HUES64 (cell line): ENCODE results near the gene MINDY4.

Source experiments
- H3K27ac ChIP-seq: 2 replicates; pipeline ENCODE4 v1.7.0; 2013; ENCODE audit warnings: low read depth, low read length, inconsistent platforms
- H3K27me3 ChIP-seq: 2 replicates; pipeline ENCODE4 v1.6.1; 2013; ENCODE audit warnings: mild to moderate bottlenecking, low read length; ENCODE audit not compliant: insufficient read depth
- H3K36me3 ChIP-seq: 2 replicates; pipeline ENCODE4 v1.6.1; 2013; ENCODE audit warnings: mild to moderate bottlenecking, low read length; ENCODE audit not compliant: insufficient read depth
- H3K4me1 ChIP-seq: 2 replicates; pipeline ENCODE4 v1.6.1; 2013; ENCODE audit warnings: mild to moderate bottlenecking, low read length, moderate library complexity; ENCODE audit not compliant: insufficient read depth
- H3K4me3 ChIP-seq: 2 replicates; pipeline ENCODE4 v1.5.1; 2013; ENCODE audit warnings: mild to moderate bottlenecking, low read length, moderate library complexity
- H3K9ac ChIP-seq: 2 replicates; pipeline ENCODE4 v1.6.1; 2013; ENCODE audit warnings: mild to moderate bottlenecking, low read depth, low read length
- H3K9me3 ChIP-seq: 2 replicates; pipeline ENCODE4 v1.6.1; 2013; ENCODE audit warnings: low read depth, low read length; ENCODE audit not compliant: insufficient read depth
- WGBS: fragments of 150-250, 120-280 bp; methylation state at CpG from one replicate; pipeline ENCODE4 v1.1.7; 2013; ENCODE audit warnings: missing lambda C conversion rate; 5-methylcytosine and 5-hydroxymethylcytosine counted together

The MINDY4 gene

DNA sequence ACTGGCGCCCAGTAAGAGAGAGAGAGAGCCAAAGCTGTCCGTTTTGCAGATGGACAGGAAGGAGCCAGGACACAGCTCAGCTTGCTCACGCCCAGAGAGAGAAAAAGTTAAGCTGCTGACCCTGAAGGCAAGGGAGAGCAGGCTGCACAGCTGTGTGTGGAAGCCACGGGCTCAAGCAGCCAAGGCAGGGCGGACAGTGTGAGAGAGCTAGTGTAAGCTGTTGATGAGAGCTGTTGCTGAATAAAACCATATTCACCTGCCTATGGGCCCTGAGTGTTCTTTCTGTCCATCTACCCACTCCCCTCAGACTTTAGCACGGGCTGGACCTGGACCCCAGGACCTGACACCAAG is 13.9 kb upstream of the MINDY4 start:
- Histone ChIP-seq H3K9me3 (no peaks in the 10 kb centered on the region), H3K27me3 (no peaks in the 10 kb centered on the region), H3K36me3 (no peaks in the 10 kb centered on the region), H3K9ac (no peak overlapping the region), H3K4me1 (no peaks in the 10 kb centered on the region), H3K4me3 (no peak overlapping the region), H3K27ac (no peak overlapping the region)
- 71% methylated on average over 6 of the region's 6 CpGs for WGBS

DNA sequence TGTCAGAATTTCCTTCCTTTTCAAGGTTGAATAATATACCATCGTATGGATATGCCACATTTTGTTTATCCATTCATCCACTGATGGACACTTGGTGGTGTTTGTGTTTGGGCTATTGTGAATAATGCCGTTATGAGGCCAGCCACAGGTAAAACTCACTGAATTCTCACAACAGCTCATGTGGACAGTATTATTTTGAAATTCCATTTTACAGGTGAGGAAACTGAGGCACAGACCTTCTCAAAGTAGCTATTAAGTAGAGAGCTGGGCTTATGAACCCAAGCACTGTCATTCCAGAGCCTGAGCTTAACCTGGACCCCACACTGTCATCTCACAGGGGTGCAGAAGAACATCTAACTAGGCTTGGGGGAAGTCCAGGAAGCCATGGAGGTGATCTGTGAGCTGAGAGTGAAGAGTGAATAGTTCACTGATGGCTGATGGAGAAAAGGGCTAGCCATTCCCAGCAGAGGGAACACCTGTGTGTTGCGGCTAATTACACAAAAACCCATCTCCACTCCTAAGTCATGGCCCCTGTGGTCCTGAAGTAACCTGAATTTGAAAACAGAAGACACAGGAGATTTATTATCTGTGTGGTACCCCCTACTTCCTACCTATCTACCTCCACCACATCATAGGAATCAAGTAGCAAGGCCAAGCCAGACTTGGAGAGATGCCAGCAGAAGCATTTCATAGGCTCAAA is 10.6 kb upstream of the MINDY4 start:
- Histone ChIP-seq H3K4me3 (no peak overlapping the region), H3K27ac (no peak overlapping the region), H3K9ac (no peak overlapping the region), H3K4me1 (no peaks in the 10 kb centered on the region), H3K27me3 (no peaks in the 10 kb centered on the region), H3K9me3 (no peaks in the 10 kb centered on the region), H3K36me3 (no peaks in the 10 kb centered on the region)
- WGBS, result 95% methylated on average over 3 of the region's 3 CpGs

DNA sequence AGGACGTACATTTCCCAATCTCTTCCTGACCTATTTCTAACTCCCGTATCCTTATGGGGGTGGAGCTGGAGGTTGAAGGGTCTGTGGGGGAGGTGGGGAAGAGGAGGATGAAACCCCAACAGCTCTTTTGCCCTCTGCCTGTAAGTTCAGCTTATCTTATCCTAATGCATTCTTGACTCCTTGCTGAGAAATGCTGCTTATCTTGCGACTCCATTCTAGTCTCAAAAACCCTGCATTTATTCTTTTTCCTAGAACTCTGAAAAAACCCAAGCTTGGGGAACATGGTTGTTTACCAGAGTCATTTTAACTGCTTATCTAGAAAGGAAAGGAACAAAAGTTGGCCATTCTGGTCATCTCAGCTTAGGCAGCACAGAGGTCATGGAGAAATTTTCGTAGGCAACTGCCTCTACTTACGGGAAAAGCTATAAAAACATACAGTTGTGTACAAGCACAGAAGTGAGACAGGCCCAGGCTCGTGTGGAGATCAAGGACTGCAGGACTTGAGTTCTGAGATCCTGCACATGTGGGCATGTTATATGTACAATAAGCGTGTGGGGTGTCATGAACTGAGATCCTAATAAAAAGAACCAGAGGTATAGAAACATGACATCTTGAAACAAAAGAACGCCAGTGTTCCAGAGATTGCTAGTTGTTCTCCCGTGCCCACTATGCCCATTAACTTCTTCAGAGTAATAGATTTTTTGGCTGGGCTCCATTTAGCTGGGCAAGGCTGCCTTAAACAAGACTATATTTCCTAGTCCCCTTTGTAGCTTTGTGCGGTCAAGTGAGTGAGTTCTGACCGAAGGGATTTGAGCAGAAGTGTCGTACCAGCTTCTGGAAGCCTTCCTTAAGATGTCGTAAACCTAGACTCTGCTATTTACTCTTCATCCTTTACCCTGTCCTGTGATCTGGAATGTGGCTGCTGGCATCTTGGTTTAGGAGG is 9.7 kb upstream of the MINDY4 start:
- Histone ChIP-seq H3K4me3 (no peak overlapping the region), H3K9ac (no peak overlapping the region), H3K27ac (no peak overlapping the region), H3K4me1 (no peaks in the 10 kb centered on the region), H3K9me3 (no peaks in the 10 kb centered on the region), H3K27me3 (no peaks in the 10 kb centered on the region), H3K36me3 (no peaks in the 10 kb centered on the region)
- WGBS, result 89% methylated on average over 12 of the region's 13 CpGs

DNA sequence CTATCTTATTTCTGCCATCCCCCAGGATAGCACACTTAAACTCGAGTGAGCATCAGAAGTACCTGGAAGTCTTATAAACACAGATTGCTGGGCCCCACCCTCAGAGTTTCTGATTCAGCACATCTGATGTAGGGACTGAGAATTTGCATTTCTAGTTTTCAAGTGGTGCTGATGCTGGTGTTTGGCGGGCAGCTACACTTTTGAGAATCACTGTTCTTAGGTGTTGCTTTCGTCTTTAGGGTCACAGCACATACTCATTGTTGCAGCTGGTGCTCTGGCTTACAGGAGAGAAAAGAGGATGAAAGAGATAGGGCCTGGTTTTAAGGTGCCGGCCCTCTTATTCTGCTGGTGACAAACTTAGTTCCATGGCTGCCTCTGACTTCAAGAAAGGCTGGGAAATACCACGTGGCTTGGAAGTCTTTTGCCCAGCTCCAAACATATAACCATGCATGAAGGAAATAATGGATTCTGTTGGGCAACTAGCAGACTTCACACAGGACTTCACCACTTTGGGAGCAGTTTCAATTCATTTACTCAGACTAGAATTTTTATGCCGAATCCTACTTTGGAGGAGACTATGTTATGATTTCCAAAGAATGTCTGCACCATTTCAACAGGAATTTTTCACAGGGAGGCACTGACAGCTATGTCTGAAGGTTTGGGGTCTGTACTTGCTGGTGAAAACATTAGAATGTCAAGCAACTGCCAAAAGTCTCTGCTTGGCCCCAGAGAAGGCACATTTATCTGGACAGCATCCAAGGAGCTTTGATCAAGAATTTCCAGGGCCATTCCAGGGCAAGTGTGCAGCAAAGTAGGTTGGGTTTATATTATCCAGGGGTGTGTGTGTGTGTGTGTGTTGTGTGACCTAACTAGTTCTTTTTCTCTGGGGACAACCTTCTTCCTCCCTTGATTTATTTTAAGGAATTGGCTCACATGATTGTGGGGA is 6.9 kb upstream of the MINDY4 start:
- H3K9me3 ChIP-seq, result no peaks in the 10 kb centered on the region
- no peak overlapping the region for H3K27ac ChIP-seq
- no peak overlapping the region for H3K4me3 ChIP-seq
- H3K36me3 ChIP-seq, result no peaks in the 10 kb centered on the region
- WGBS, result 84% methylated on average over 6 of the region's 6 CpGs
- H3K4me1 ChIP-seq, result no peaks in the 10 kb centered on the region
- H3K9ac ChIP-seq, result no peak overlapping the region
- no peaks in the 10 kb centered on the region for H3K27me3 ChIP-seq

DNA sequence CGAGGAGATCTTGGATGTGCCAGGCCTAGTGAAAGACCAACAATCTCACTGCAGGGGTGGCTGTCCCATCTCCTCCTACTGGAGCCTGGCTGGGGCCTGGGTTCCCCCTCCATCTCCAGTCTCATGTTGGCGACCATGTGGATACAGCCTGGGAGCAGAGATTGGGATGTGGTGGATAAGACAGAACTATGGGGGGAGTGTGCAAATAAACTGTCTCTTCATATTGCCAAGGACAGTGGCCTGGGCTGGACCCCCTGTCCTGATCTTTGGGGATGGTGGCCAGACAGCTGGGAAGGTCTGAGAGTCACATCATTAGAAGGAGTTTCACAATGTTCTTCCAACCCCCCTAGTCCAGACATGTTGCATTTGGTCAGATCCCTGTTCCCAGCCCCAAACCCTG is 5.8 kb upstream of the MINDY4 start:
- no peak overlapping the region for H3K27ac ChIP-seq
- no peaks in the 10 kb centered on the region for H3K9me3 ChIP-seq
- H3K4me1 ChIP-seq, result no peaks in the 10 kb centered on the region
- no peak overlapping the region for H3K4me3 ChIP-seq
- no peak overlapping the region for H3K9ac ChIP-seq
- no peaks in the 10 kb centered on the region for H3K27me3 ChIP-seq
- 87% methylated on average over 2 of the region's 2 CpGs for WGBS
- H3K36me3 ChIP-seq, result no peaks in the 10 kb centered on the region

DNA sequence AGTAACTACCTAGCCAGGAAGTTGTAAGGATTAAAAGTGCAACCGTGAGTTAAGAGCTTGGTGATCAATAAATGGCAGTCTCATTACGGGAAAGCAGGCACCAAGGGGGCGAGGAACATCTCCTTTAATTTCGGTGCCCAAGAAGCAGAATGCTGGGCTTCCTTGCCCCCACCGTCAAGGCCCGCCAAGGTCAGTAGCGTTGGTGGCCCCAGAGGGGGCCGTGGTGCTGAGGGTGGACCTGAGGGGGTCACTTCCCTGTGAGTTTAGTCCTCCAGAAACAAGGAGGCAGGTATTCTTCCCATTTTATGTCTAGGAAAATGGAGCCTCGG is 408 bp upstream of the MINDY4 start:
- WGBS, result 46% methylated on average over 9 of the region's 9 CpGs

DNA sequence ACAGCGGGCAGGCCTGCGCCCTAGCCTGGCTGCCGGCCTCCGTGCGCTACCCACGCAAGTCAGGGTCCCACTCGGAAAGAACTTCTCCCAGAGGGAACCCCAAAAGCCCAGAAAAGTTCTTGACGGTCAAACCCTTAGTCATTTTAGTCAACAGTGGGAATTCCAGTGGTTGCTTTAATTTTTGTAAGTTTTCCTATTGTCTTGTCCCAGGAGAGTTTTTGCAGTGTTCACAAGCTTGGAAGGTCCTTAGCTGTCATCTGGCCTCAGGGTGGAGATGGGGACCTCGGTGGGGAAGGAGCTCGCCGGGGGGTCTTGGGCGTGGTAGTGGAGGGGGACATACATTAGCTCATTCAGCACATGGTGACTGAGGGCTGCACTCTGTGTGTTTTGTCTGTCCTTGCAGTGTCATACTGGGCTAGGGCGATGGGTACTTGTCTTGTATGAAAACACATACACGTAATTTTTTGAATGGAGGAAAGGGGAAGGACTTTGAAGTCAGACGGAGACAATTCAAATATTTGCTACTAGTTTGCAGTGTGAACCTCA is 736 bp downstream of the MINDY4 start:
- no peaks in the 10 kb centered on the region for H3K36me3 ChIP-seq
- WGBS, result 15% methylated on average over 15 of the region's 15 CpGs

More for the DNA sequence above, 408 bp upstream of the MINDY4 start:
- Histone ChIP-seq H3K4me1 (peaks cover 4% of the 10 kb centered on the region; the same call in 1 of the 2 replicates), H3K9me3 (no peaks in the 10 kb centered on the region), H3K9ac (peak overlapping the region; percentile 72), H3K4me3 (peak overlapping the region; percentile 97), H3K27me3 (no peaks in the 10 kb centered on the region), H3K27ac (no peak overlapping the region), H3K36me3 (no peaks in the 10 kb centered on the region)

DNA sequence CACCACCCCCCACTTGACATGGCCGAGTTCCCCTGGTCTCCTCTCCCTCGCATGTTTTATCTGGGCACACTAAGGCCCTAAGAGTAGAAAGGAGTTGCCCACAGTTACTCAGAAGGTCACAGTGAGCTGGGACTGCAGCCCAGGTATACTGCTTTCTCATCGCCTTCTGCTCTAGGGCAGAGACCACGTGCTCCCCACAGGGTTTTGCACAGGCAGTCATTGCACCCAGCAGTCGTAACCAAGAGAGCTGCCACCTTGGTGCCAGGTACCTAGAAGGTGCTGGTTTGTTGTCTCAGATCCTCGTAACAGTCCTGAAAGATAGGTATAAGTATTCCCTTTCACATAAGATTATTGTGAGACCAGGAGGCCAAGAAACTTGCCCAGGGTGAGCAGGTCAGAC is 1.8 kb downstream of the MINDY4 start:
- Histone ChIP-seq H3K9ac (no peak overlapping the region), H3K4me3 (no peak overlapping the region), H3K9me3 (no peaks in the 10 kb centered on the region), H3K27me3 (no peaks in the 10 kb centered on the region), H3K36me3 (no peaks in the 10 kb centered on the region), H3K4me1 (peaks cover 4% of the 10 kb centered on the region; the same call in 1 of the 2 replicates), H3K27ac (no peak overlapping the region)
- WGBS, result 93% methylated on average over 6 of the region's 6 CpGs

More for the DNA sequence above, 736 bp downstream of the MINDY4 start:
- no peak overlapping the region; the same call in 1 of the 2 replicates for H3K27ac ChIP-seq
- no peaks in the 10 kb centered on the region for H3K9me3 ChIP-seq
- no peaks in the 10 kb centered on the region for H3K27me3 ChIP-seq
- H3K9ac ChIP-seq, result peak overlapping the region; percentile 84
- peak overlapping the region; percentile 97 for H3K4me3 ChIP-seq
- H3K4me1 ChIP-seq, result peaks cover 4% of the 10 kb centered on the region; the same call in 1 of the 2 replicates

DNA sequence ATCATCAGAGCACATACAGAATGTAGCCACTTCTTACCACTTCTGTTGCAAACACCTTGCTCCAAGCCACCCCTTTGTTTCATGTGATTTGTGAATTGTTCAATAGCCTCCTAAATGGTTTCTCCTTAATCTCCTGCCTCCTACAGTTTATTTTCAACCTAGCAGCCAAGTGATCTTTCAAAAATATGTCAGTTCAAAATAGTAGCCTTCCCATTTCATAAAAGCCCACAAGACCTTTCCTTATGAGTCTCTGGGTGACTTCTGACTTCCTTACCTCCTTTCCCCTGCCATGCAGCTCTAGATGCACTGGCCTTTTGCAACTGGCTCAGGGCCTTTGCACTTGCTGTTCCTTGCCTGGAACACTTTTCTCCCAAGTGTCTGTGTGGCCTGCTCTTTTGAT is 4.8 kb downstream of the MINDY4 start:
- Histone ChIP-seq H3K27me3 (no peaks in the 10 kb centered on the region), H3K36me3 (peaks cover 11% of the 10 kb centered on the region; the same call in 1 of the 2 replicates), H3K9ac (no peak overlapping the region), H3K4me1 (no peaks in the 10 kb centered on the region), H3K4me3 (no peak overlapping the region), H3K9me3 (no peaks in the 10 kb centered on the region), H3K27ac (no peak overlapping the region)

DNA sequence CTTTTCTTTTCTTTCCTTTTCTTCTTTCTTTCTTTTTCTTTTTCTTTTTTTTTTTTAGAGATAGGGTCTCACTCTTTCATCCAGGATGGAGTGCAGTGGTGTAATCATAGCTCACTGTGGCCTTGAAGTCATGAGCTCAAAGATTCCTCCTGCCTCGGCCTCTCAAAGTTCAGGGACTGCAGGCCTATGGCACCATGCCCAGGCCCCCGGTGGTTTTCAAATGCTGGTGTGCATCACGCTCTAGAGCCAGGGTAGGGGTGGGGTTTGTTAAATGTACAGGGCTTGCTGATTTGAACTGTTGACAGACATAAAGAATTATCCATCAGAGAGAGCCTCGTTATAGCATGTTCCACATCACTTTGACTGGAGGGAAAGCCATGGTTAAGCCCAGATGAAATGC is 5.8 kb downstream of the MINDY4 start:
- no peaks in the 10 kb centered on the region for H3K9me3 ChIP-seq
- 96% methylated on average over 4 of the region's 4 CpGs for WGBS
- no peaks in the 10 kb centered on the region for H3K27me3 ChIP-seq

More for the DNA sequence above, 5.8 kb downstream of the MINDY4 start:
- Histone ChIP-seq H3K4me3 (no peak overlapping the region), H3K4me1 (no peaks in the 10 kb centered on the region), H3K36me3 (peaks cover 16% of the 10 kb centered on the region), H3K9ac (no peak overlapping the region), H3K27ac (no peak overlapping the region)
